AG09309 (cell line): Measurements from ENCODE around the gene TRPC4.

Experiments used
- DNase-seq: peaks from one replicate; pipeline ENCODE4 v3.0.0-alpha.2; 2010; ENCODE audit warnings: low read depth
- H3K4me3 ChIP-seq: 2 replicates; pipeline ENCODE4 v1.5.1; 2011; ENCODE audit warnings: mild to moderate bottlenecking, low read depth, low read length, moderate library complexity; ENCODE audit not compliant: control insufficient read depth
- CTCF ChIP-seq: IDR thresholded peaks from 2 replicates; pipeline ENCODE4 v1.5.1; 2011; ENCODE audit warnings: mild to moderate bottlenecking, low read depth, low read length, inconsistent platforms; ENCODE audit not compliant: insufficient read depth, control insufficient read depth; ENCODE audit errors: missing control alignments

TRPC4 gene

DNA sequence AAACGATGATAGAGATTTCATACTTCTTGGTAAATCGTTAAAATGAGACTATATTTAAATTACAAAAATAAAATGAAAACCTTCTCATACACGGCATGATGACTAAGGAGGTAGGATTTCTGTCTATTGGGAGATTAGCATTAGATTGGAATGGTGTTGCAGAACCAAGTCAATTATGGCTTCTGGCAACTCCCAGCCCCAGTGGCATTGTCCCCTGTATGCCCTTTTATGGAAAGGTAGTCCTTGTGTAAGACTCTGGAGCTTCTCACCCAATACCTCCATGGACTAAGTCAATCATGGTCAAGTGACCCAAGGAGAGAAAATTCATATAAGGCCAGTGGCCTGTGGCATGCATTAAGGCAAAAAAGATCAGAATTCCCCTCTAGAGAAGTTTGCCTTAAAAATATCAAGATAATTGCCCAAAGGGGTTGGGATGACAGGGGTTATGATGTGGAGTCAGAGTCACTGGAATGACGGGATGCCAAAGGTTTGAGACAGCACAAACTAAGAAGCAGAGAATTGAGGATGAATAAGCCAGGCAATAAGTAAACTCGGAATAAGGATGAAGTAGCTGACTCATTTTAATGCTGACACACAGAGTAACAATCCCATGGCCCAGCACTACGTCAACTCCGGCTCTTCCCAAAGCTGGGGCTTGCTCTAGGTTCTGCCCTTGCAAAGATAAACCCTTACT, 213.2 kb downstream of the TRPC4 start:
- H3K4me3 ChIP-seq = no peak overlapping the region
- peak; percentile 94 for DNase-seq
- no peak for TF ChIP-seq CTCF

DNA sequence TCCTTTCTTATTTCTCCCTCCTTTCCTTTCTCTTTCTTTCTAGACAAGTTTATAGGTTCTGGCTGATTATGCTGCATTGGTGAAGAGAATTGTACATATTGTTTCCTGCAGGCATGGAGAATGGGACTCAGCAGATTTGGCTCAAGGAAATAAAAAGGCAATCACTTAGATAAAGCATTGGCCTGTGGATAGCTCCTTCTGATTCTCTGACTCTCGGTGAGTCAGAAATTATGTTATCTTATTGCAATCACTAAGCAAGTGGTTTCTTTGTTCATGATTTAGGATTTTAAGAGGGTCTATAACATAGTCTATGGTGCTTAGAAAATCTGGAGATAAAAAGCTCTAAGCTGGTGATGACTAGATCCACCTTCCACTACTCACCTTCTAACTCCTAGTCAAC, 217.0 kb downstream of the TRPC4 start:
- no peak overlapping the region for H3K4me3 ChIP-seq
- TF ChIP-seq CTCF = no peak
- no peak for DNase-seq

- no peak for TF ChIP-seq CTCF
- H3K4me3 ChIP-seq = no peak overlapping the region
- DNase-seq = no peak
Observed at GRCh38 chr13:37651891-37652290, 217.7 kb downstream of the TRPC4 start.

- DNase-seq = peak; percentile 88
- no peak for TF ChIP-seq CTCF
- H3K4me3 ChIP-seq = no peak overlapping the region
Observed at GRCh38 chr13:37648609-37649008, 221.0 kb downstream of the TRPC4 start.

GRCh38 chr13:37647031-37647650, 222.4 kb downstream of the TRPC4 start:
- no peak for TF ChIP-seq CTCF
- no peak for DNase-seq
- no peak overlapping the region for H3K4me3 ChIP-seq

DNA sequence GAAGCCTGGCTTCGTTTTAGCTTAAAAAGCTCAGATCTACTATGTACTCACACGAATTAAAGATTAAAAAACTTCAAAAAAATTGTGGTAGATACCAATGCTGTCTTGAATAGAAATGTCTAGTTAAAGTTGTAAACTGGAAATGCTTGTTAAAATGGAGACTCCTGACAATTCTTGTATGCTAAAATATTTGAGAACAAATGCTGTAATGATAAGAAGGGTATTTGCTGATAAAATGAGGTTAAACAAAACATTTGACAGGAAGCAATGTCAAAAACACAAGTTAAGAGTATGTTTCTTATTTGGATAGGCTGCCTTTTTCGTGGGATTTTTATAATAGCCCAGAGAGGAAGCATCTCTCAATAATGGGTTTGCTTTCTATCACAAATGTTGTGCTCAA, 223.0 kb downstream of the TRPC4 start:
- DNase-seq = no peak
- no peak overlapping the region for H3K4me3 ChIP-seq
- no peak for TF ChIP-seq CTCF
